Thymus (tissue), 11 donors: ENCODE measurements around the gene RBBP7. TPM values are rescaled to one million over a fixed set of nuclear protein-coding genes. Genes with fewer than 3 reads are reported as not detected.

Source experiments
- DNase-seq, 9 donors: peaks; one replicate each; pipeline ENCODE4 v3.0.0-alpha.2; 2013; ENCODE audit warnings: low spot score in 9 of 9, low read depth in 6 of 9, missing footprints in 1 of 9
- H3K27ac ChIP-seq, 2 donors: one replicate each; pipeline ENCODE4 v1.5.1; 2013; ENCODE audit warnings: control low read depth in 1 of 2, low read depth in 1 of 2, low read length in 1 of 2, mild to moderate bottlenecking in 1 of 2, moderate library complexity in 1 of 2
- H3K27me3 ChIP-seq, 2 donors: one replicate each; pipeline ENCODE4 v1.5.1; 2013; ENCODE audit warnings: low read length in 1 of 2; ENCODE audit not compliant: control insufficient read depth in 2 of 2, insufficient read depth in 1 of 2
- H3K36me3 ChIP-seq, 2 donors: one replicate each; pipeline ENCODE4 v1.5.1; 2013; ENCODE audit warnings: low read length in 1 of 2, mild to moderate bottlenecking in 1 of 2, moderate library complexity in 1 of 2; ENCODE audit not compliant: control insufficient read depth in 2 of 2, insufficient read depth in 2 of 2
- H3K4me1 ChIP-seq, 2 donors: one replicate each; pipeline ENCODE4 v1.5.1; 2013; ENCODE audit warnings: low read length in 2 of 2; ENCODE audit not compliant: control insufficient read depth in 2 of 2, insufficient read depth in 2 of 2
- H3K4me3 ChIP-seq, 2 donors: one replicate each; pipeline ENCODE4 v1.5.1; 2013; ENCODE audit warnings: low read length in 2 of 2, control low read depth in 1 of 2, mild to moderate bottlenecking in 1 of 2
- H3K9me3 ChIP-seq, 2 donors: one replicate each; pipeline ENCODE4 v1.5.1; 2013; ENCODE audit warnings: low read length in 1 of 2, mild to moderate bottlenecking in 1 of 2; ENCODE audit not compliant: control insufficient read depth in 2 of 2, insufficient read depth in 1 of 2
- WGBS: extraction: QIAGEN DNeasy Blood & Tissue Kit; methylation state at CpG from one replicate; pipeline ENCODE4 v1.1.7; 2013; 5-methylcytosine and 5-hydroxymethylcytosine counted together
- polyA plus RNA-seq: library from polyadenylated mRNA; stranded (reverse); fragments of 200-250 nt; gene quantifications from one replicate; pipeline ENCODE4 v1.2.3, GENCODE V29; 2013
- total RNA-seq: library from RNA; stranded (reverse); fragments of 120-200 nt; gene quantifications from one replicate; pipeline ENCODE4 v1.2.4, GENCODE V29; 2013
- donor health status: healthy.

Gene RBBP7
- total and polyA plus RNA-seq, 2 donors, result 130 to 167 TPM

DNA sequence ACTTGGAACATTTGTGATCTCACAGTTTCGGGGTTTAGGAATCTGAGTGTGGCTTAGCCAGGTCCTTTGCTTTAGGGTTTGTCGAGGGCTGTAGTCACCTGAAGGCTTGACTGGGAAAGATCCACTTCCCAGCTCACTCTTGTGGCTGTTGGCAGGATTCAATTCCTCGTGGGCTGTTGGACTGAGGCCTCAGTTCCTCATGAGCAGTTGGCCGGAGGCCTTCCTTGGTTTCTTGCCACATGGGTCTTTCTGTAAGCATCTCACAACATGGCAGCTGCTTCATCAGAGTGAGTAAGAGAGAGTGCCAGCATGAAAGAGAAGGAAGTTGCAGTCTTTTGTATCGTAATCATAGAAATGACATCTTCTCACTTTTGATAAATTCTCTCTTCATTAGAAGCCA lies 72.8 kb downstream of the RBBP7 start:
- Histone ChIP-seq H3K27ac (no peak overlapping the region), H3K4me3 (no peak overlapping the region), H3K4me1 (no peaks in the 10 kb centered on the region), H3K36me3 (peaks cover 0 to 13% of the 10 kb centered on the region in 2 donors), H3K27me3 (no peaks in the 10 kb centered on the region), H3K9me3 (no peaks in the 10 kb centered on the region)
- no peak for DNase-seq
- WGBS, result 93% methylated on average over 5 of the region's 5 CpGs

DNA sequence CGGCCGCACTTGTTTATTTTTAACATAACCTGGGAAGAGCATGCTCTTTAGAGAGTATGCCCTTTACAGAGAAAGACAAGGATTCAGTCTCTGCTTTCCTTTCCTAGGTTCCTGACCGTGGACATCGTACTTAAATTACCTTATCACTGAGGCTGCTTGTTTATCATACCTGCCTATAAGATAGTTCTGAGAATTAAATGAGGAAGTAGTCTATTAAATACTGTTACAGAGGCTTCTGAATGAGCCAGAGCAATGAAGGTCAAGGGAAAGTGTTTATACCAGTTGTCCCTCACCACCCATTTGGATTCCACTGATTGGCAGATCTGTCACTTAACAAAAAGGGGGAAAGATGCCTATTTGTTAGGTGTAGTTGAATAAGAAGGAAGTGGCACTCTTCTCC lies 73.9 kb downstream of the RBBP7 start:
- H3K4me3 ChIP-seq, result no peak overlapping the region
- H3K27me3 ChIP-seq, result no peaks in the 10 kb centered on the region
- no peak overlapping the region for H3K27ac ChIP-seq
- H3K9me3 ChIP-seq, result no peaks in the 10 kb centered on the region
- no peaks in the 10 kb centered on the region for H3K4me1 ChIP-seq
- WGBS, result 98% methylated on average over 4 of the region's 4 CpGs
- DNase-seq, result no peak
- peaks cover 0 to 13% of the 10 kb centered on the region in 2 donors for H3K36me3 ChIP-seq

Other genes starting within 250 kb of the RBBP7 start
- gene S100G, start 220.2 kb downstream of the RBBP7 start, total RNA-seq, result not detected
- 1.2 TPM for gene S100G, start 220.2 kb downstream of the RBBP7 start, polyA plus RNA-seq
- gene CTPS2, start 157.7 kb downstream of the RBBP7 start, total RNA-seq, result 11.3 TPM
- gene CTPS2, start 157.7 kb downstream of the RBBP7 start, polyA plus RNA-seq, result 10.2 TPM
- 12.9 TPM for gene SYAP1, start 150.8 kb downstream of the RBBP7 start, total RNA-seq
- gene SYAP1, start 150.8 kb downstream of the RBBP7 start, polyA plus RNA-seq, result 18.2 TPM
- 10.7 TPM for gene TXLNG, start 83.9 kb downstream of the RBBP7 start, total RNA-seq
- 12.6 TPM for gene TXLNG, start 83.9 kb downstream of the RBBP7 start, polyA plus RNA-seq
- gene REPS2, start 76.3 kb upstream of the RBBP7 start, total RNA-seq, result 1.7 TPM
- 3.6 TPM for gene REPS2, start 76.3 kb upstream of the RBBP7 start, polyA plus RNA-seq